Glomerular visceral epithelial cell (primary cell): Measurements from ENCODE around the gene CLDN2.
"Not testable (repeated sequence)": the region's sequence is repeated elsewhere in the genome, so short reads cannot be mapped to it uniquely, and the experiment has no call there.

Source experiments
- DNase-seq: peaks from one replicate; pipeline ENCODE4 v3.0.0-alpha.2; 2016; ENCODE audit errors: extremely low spot score

The CLDN2 gene, protein sequence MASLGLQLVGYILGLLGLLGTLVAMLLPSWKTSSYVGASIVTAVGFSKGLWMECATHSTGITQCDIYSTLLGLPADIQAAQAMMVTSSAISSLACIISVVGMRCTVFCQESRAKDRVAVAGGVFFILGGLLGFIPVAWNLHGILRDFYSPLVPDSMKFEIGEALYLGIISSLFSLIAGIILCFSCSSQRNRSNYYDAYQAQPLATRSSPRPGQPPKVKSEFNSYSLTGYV

DNA sequence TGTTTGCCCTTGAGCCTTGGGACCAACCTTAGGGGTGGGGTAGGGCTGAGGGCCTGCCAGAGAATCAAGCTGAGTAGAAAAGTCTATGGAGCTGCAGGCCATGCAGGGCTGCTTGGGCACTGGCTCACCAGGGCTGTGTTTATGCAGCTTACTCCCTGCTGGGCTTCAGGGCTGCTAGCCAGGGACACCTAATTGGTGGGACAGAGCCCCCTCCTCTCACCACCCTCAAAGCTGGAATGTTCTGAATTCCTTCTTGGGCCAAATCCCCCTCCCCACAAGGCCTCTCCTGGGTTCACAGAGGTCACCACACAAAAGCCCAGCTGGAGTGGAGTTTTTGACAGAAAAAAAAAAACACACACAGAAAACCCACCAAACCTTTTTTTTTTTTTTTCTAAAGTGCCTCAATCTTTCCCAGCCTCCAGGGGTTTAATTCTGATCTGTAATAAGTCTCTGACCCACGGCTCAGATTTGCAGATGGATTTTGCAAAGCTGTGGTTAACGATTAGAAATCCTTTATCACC lies at the start of gene CLDN2:
Gene CLDN2, plus strand, starts transcription at position 471 of the 521 bp plus-strand sequence. CDS start 7,827 bp downstream, outside the sequence.
- DNase-seq: no peak

DNA sequence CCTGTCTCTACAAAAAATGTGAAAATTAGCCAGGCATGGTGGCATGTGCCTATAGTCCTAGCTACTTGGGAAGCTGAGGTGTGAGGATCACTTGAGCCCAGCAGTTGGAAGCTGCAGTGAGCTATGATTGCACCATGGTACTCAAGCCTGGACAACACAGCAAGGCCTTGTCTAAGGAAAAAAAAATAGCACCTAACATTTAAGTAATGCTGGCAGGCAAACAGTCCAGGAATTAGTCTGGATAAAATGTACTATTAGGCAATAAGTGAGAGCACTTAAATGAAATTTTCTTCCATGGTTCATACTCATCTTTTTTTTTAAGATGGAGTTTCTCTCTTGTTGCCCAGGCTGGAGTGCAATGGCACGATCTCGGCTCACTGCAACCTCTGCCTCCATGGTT lies 47.4 kb upstream of the CLDN2 start:
- DNase-seq: not testable (repeated sequence)

DNA sequence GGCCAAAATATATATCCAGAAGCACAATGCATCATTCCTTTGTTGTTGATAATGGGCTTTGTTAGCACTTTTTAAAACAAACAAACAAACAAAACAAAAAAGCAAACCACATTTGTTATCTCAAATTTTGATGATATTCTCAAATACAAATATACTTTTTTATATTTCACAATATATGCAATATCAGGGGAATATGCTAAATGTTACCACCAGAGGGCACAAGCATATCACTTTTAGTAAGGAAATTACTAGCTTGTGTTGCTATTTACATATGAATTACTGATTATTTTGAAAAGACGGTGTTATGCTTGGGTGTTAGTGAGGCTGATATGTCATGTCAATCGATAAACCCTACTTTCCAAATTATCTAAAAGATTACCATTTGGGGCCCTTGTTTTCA lies 46.1 kb upstream of the CLDN2 start:
- peak; percentile 12 for DNase-seq

GRCh38 chrX:106875151-106875550 lies 45.1 kb upstream of the CLDN2 start:
- DNase-seq: no peak

DNA sequence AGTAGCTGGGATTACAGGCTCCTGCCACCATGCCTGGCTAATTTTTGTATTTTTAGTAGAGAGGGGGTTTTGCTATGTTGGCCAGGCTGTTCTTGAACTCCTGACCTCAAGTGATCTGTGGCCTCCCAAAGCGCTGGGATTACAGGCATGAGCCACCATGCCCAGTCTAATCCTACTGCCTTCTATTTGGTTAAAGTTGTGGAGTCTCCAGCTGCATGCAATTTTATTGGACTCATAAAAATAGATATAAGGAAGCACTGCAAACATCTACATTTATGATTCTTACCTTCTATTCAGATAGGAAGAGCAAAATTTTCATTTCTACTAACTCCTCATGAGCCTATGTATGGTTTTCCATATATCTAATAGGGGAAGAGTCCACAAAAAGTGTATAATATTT lies 30.7 kb upstream of the CLDN2 start:
- no peak for DNase-seq

DNA sequence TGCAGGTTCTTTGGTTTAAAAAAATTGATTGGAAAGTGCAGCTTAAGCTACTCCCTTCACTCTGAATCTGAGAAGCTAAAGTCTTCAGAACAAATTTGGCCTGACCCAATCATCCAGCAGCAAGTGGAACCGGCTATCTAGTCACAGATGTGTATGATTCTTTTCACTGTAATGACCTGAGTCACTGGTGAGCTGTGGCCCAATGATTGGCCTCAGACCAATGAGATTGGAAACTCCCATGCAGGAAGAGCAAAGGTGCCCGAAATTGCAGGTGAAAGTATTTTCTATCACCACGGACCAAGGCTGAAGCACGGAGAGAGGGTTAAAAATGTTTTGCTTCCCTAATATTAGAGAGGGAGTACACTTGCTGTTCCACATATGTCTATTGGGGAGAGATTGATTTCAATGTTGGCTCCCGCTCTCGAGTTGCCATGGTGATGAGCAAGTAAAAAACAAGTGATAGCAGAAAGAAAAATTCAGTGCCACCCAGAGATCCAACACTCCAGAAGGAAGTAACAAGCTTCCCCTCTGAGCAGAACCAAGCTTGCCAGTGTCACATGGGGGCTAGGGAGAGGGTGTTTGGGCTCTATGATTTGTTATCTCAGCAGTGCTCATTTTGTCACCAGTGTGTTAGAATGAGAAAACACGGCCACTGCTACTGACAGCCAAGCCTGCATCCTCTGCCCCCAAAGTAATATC lies 28.3 kb upstream of the CLDN2 start:
- DNase-seq: no peak

DNA sequence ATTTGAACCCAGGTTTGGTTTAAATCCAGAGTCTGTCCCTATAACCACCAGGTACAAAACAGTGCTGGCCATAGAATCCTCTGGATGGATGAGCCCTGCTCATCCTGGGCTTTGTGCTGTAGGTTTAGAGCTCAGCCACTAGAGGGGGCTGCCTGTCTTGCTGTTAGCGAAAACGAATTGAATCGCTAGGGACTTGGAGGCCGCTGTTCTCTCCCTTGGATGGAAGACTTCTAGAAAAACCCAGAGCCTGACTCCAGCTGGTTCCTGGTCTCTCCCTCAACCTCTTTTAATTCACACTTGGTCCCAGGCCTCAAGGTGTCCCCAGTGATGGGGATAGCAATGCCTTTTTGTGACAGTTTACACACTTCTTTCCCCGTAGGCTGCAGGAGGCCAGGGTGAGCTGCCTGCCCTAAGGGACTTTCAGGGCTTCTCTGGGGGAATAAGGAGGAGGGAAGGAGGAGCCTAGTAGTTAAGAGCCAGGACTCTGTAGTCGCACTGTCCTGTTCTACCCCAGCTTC lies 25.8 kb upstream of the CLDN2 start:
- peak; percentile 68 for DNase-seq

GRCh38 chrX:106894978-106895452 lies 25.2 kb upstream of the CLDN2 start:
- DNase-seq: peak; percentile 73

GRCh38 chrX:106897259-106897658 lies 22.9 kb upstream of the CLDN2 start:
- no peak for DNase-seq

DNA sequence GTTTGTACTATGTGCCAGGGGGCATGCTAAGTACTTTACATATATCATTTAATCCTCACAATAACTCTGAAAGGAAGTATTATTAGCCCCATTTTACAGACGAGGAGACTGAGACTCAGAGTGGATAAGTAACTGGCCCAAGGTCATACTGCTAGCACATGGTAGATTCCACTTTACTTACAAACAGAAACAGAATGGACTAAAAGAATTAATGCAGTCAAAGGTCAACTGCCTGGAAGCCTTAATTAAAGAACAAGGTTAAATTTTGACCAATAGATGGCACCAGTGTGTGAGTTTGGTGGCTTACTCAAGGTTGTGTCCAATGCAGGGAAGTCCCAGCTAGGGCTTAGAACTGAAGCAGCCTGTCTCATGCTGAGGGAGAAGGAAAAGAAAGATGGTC lies 21.7 kb upstream of the CLDN2 start:
- DNase-seq: peak; percentile 60

GRCh38 chrX:106899276-106899675 lies 20.9 kb upstream of the CLDN2 start:
- DNase-seq: peak; percentile 30

DNA sequence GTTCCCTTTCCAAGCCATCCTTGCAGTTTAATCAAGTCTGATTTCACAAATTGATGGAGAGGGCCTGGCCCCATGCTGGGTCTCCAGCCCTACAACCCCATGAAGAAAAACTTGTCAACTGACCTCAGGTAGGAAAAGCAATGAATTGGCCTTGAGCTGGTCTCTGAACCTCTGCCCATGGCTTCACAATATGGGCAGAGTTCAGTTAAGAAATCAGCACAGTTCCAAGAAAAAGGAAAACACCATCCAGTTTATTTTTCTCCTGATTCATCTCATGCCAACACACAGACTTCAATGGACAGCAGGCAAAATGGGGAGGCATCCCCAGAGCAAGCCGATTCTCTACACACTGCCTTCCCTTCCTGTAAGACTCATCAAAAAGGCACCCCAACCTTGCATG lies 20.4 kb upstream of the CLDN2 start:
- DNase-seq: no peak

GRCh38 chrX:106901341-106901740 lies 18.9 kb upstream of the CLDN2 start:
- DNase-seq: no peak

- no peak for DNase-seq
Measured at GRCh38 chrX:106901781-106902219, 18.4 kb upstream of the CLDN2 start.

- no peak for DNase-seq
Measured at GRCh38 chrX:106902684-106903083, 17.5 kb upstream of the CLDN2 start.

DNA sequence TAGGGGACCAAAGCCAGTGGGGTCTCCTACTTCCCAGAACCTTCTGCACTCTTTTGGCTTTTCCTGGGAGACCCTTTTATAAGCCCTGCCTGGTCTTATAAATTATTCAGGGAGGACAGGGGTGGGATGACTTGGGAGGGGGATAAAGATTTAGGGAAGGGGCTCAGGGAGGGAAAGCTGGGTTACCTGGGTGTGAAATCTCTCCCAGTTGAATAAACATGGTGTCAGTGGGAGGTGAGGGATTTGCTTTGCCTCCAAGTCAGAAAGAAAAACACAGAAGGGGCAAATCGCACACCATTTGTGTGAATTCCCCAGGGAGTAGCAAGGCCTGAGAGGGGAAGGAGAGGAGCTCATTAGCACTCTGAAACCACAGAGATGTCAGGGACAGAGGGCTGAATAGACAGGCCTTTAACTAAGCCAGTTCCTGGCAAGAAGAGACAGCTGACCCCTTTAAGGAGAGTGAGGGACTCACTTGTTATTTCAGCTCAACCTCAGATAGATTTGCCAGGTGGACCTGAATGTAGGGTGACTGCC lies 16.8 kb upstream of the CLDN2 start, which contains the start of gene RIPPLY1:
Gene RIPPLY1, minus strand, starts transcription at position 51 of the 534 bp plus-strand sequence. CDS start 54 bp downstream, outside the sequence.
- no peak for DNase-seq

DNA sequence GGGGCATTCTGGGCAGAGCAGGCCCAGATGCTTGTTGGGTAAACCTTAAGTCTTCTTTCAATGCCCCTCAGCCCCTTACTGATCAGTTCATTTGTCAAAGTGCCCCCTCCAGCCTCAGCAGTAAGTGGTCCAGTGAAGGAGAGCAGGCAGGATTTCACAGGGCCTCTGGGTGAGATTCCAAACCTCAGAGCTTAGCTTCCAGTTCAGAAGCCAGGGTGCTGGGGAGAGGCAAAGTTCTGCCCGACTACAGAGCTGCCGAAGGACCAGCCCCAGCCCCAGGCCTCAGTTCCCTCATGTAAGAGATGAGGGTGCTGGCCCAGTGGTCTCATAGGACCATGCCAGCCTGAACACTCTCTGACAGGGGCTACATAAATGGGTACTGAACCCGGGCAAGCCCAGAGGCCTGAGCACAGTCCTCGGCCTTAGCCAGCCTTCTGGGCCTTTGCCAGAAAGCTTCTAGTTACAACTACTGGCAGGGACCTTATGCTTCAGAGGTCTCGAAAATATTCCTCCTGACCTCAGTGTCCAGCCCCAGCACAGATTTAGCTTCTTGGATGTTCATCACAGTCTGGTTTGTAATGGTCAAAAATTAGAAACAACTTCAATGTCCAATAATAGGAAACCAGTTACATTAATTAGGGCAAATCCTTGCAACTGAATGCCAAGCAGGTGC lies 16.2 kb upstream of the CLDN2 start:
- DNase-seq: no peak

- no peak for DNase-seq
Measured at GRCh38 chrX:106905064-106905708, 15.0 kb upstream of the CLDN2 start.

GRCh38 chrX:106906361-106906760 lies 13.8 kb upstream of the CLDN2 start:
- DNase-seq: peak; percentile 70

DNA sequence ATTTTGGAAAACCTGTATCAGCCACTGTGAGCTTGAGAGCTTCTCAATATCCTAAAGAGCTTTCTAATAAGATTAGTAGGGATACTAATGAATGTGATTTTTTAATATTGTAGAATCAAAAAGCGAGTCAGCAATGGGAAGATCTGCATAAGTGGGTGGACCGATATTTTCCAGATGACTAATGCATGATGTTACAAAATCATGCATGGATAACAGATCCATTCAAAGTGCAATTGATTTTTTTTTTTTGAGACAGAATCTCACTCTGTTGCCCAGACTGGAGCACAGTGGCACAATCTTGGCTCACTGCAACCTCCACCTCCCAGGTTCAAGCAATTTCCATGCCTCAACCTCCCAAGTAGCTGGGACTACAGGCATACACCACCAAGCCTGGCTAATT lies 7.3 kb upstream of the CLDN2 start:
- no peak for DNase-seq

DNA sequence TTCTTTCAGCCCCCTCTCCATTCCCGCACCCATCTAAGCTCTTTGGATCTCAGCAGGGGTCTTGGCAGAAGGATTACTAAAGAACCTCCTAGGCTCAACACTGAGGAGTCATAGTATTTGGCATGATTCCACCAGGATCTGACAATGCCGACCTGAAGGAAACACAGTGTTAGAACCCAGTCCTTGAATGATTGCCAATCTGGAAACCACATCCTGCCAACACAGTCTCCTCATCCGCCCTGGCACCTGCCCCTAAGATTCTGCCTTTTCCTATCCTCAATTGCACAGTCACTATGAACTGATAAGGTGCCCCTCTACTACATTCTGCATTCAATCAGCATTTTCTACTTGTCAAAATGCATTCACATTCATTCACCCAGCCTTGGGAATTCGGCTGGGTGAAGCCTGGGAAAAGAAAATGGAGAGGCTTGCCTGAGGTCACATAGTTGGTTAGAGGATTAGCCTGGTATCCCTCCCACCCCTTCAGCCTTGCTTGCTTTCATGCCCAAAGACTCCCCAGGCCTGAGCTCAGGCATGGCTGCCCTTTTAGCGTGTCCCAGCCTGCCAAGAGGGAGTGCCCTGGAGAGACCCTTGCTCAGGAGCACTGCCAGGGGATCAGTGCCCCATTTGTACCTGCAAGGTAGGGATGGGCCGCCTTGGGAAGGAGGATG lies 2.2 kb upstream of the CLDN2 start:
- peak; percentile 92 for DNase-seq
